ENCODE data around the gene SRP9.

DNA sequence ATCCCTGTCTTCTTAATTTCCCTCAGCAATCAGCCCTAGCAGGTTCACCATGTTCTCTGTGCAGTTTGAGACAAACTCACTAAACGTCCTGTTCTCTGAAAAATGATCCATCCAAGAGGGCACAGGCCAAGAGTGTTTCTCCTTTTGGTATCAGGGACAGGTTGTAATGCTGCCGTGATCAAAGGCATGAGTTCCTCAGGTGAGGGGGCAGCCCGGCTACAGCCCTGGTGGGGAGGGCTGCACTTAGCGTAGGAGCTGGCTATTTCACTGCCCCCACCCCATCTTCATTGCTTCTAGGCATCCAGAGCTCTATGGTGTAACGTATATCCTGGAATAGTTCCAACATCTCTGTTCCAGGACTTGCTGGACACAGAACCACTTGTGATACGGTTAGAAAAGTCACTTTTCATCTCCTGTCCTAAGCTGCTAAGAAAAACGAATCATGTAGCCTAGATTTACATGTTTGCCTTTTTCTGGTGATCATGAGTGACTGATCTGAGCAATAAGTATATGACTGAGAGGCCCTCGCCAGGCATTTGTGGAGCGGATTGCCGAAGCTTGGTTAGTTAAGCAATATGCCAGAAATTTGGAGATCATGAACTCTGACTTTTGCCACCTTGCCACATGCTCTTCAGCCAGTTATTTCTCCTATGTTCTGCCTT is 41.1 kb upstream of the SRP9 start:
- TF ChIP-seq, protein P1, sequence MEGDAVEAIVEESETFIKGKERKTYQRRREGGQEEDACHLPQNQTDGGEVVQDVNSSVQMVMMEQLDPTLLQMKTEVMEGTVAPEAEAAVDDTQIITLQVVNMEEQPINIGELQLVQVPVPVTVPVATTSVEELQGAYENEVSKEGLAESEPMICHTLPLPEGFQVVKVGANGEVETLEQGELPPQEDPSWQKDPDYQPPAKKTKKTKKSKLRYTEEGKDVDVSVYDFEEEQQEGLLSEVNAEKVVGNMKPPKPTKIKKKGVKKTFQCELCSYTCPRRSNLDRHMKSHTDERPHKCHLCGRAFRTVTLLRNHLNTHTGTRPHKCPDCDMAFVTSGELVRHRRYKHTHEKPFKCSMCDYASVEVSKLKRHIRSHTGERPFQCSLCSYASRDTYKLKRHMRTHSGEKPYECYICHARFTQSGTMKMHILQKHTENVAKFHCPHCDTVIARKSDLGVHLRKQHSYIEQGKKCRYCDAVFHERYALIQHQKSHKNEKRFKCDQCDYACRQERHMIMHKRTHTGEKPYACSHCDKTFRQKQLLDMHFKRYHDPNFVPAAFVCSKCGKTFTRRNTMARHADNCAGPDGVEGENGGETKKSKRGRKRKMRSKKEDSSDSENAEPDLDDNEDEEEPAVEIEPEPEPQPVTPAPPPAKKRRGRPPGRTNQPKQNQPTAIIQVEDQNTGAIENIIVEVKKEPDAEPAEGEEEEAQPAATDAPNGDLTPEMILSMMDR (conservative IDR thresholded peaks at IDR 0.05; ENCODE audit: low read length) = no peak
- TF ChIP-seq EZH2phosphoT487 (IDR thresholded peaks at IDR 0.05; ENCODE audit: borderline replicate concordance) = no peak
